ENCODE results near the gene GPR160.

GRCh38 chr3:170050753-170051152 is 13.0 kb downstream of the GPR160 start:
- no peak for TF ChIP-seq CTCF (IDR thresholded peaks at IDR 0.05 in 8 of 11, conservative IDR thresholded peaks at IDR 0.05 in 3 of 11)
- no peak for TF ChIP-seq POLR2A (IDR thresholded peaks at IDR 0.05)
- TF ChIP-seq POLR2AphosphoS5 (IDR thresholded peaks at IDR 0.05): no peak

Measured in spleen (tissue), 7 donors.